ENCODE results near the gene CHEK2.
"Not testable (repeated sequence)": the region's sequence is repeated elsewhere in the genome, so short reads cannot be mapped to it uniquely, and the experiment has no call there.

CHEK2 gene

GRCh38 chr22:28693041-28693760 is 48.4 kb downstream of the CHEK2 start:
- DNase-seq (ENCODE audit: extremely low read depth in 1 of 2, low read depth in 1 of 2), result not testable (repeated sequence)

DNA sequence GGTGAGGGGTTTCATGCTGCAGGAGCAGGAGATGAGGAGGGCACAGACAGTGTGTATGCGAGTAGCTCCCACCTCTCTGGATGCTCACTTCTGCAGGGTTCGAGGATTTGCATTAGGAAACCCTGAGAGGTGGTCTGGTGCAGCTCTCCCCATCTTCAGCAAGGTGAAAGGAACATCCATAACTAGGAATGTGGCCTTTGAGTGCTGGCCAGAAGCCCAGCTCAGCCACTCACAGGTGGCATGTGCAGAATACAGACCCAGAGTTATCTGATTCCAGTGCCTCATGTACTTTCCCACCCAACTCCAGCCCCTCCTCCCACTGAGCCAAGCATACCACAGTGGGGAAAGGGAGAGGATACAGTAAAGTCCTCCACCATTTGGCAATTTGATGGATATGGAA is 51.8 kb downstream of the CHEK2 start:
- DNase-seq (ENCODE audit: extremely low read depth in 1 of 2, low read depth in 1 of 2), result not testable (repeated sequence)

DNA sequence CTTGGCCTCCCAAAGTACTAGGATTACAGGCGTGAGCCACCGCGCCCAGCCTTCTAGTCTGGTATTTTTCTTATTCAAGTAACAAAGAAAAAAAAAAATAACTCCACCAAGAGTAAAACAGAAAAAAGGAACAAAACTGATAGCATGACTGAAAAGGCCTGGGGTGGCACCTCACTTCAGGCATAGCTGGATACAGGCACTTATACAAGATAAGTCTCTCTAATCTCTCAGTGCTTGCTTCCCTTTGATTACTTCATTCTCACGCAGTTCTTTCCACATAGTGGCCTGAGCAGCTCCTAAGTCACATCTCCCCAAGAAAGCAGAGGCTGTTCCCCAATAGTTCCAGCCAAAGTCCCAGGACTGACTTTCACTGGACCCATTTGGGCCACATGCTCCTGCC is 58.7 kb downstream of the CHEK2 start:
- DNase-seq (ENCODE audit: extremely low read depth in 1 of 2, low read depth in 1 of 2), result not testable (repeated sequence)

- not testable (repeated sequence) for DNase-seq (ENCODE audit: extremely low read depth in 1 of 2, low read depth in 1 of 2)
Observed at GRCh38 chr22:28680813-28681490, 60.7 kb downstream of the CHEK2 start.

- DNase-seq (ENCODE audit: extremely low read depth in 1 of 2, low read depth in 1 of 2), result not testable (repeated sequence)
Observed at GRCh38 chr22:28679611-28680287, 61.9 kb downstream of the CHEK2 start, which contains the start of gene TTC28. TTC28 (minus strand) TSS chr22:28679840; CDS start chr22:28679723, 117 bp downstream.

GRCh38 chr22:28678778-28679610 is 62.6 kb downstream of the CHEK2 start:
- not testable (repeated sequence) for DNase-seq (ENCODE audit: extremely low read depth in 1 of 2, low read depth in 1 of 2)

DNA sequence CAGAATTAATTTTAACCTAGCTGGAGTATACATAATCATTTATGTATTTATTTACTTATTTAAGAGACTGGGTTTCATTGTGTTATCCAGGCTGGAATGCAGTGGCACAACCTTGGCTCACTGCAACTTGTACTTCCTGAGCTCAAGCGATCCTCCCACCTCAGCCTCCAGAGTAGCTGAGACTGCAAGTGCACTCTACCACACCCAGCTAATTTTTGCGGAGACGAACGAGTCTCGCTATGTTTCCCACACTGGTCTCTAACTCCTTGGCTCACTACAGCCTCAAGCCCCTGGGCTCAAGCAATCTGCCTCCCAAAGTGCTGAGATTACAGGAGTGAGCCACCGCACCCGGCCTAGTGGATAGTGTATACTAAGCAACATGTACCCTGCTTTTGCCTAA is 63.5 kb downstream of the CHEK2 start:
- not testable (repeated sequence) for DNase-seq (ENCODE audit: extremely low read depth in 1 of 2, low read depth in 1 of 2)

GRCh38 chr22:28674121-28674563 is 67.5 kb downstream of the CHEK2 start:
- DNase-seq (ENCODE audit: extremely low read depth in 1 of 2, low read depth in 1 of 2), result no peak

GRCh38 chr22:28670756-28671155 is 70.9 kb downstream of the CHEK2 start:
- no peak for DNase-seq (ENCODE audit: extremely low read depth in 1 of 2, low read depth in 1 of 2)

DNA sequence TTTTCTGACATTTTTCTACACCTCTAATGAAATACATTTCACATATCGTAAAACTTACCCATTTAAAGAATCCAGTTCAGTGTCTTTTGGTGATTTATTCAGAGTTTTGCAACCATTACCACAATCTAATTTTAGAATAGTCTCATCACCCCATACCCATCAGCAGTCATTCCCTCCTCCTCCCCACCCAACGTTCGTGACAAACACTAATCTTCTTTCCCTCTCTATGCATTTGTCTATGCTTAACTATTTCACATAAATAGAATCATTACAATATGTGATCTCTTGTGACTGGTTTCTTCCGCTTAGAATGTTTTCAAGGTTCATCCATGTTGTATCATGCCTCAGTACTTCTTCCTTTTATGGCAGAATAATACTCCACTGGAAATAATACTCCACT is 71.5 kb downstream of the CHEK2 start:
- no peak for DNase-seq (ENCODE audit: extremely low read depth in 1 of 2, low read depth in 1 of 2)

DNA sequence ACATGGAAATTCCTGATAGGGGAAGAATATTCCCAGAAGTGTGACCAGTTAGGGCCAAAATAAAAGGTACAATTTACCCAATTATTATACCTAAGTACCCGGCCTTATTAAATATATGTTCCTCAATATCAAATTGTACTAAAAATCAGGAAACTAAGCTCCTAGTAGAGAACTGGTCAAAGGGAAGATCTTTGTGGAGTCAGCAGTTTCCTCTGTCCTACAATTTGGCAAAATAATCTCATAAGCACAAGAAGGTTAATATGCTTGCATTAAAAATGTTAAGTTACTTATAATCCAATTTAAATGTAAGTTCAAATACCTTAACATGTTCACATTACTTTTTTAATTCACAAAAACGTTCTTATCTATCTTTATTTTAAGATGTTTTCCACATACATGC is 72.2 kb downstream of the CHEK2 start:
- DNase-seq (ENCODE audit: extremely low read depth in 1 of 2, low read depth in 1 of 2), result no peak

DNA sequence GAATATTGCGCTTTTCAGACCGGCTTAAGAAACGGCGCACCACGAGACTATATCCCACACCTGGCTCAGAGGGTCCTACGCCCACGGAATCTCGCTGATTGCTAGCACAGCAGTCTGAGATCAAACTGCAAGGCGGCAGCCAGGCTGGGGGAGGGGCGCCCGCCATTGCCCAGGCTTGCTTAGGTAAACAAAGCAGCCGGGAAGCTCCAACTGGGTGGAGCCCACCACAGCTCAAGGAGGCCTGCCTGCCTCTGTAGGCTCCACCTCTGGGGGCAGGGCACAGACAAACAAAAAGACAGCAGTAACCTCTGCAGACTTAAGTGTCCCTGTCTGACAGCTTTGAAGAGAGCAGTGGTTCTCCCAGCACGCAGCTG is 78.1 kb downstream of the CHEK2 start:
- not testable (repeated sequence) for DNase-seq (ENCODE audit: extremely low read depth in 1 of 2, low read depth in 1 of 2)

DNA sequence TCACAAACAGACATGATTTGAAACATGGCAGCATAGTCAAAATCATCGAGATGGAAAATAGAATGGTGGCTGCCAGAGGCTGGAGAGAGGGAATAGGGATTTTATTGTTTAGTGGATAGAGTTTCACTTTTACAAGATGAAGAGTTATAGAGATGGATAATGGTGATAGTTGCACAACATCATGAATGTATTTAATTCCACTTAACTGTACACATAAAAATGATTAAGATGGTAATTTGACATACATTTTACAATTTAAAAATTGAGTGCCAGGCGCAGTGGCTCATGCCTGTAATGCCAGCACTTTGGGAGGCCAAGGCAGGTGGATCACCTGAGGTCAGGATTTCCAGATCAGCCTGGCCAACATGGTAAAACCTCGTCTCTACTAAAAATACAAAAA is 83.2 kb downstream of the CHEK2 start:
- DNase-seq (ENCODE audit: extremely low read depth in 1 of 2, low read depth in 1 of 2), result no peak

- DNase-seq (ENCODE audit: extremely low read depth in 1 of 2, low read depth in 1 of 2), result no peak
Observed at GRCh38 chr22:28656181-28656580, 85.4 kb downstream of the CHEK2 start.

- no peak for DNase-seq (ENCODE audit: extremely low read depth in 1 of 2, low read depth in 1 of 2)
Observed at GRCh38 chr22:28650463-28650862, 91.2 kb downstream of the CHEK2 start.

DNA sequence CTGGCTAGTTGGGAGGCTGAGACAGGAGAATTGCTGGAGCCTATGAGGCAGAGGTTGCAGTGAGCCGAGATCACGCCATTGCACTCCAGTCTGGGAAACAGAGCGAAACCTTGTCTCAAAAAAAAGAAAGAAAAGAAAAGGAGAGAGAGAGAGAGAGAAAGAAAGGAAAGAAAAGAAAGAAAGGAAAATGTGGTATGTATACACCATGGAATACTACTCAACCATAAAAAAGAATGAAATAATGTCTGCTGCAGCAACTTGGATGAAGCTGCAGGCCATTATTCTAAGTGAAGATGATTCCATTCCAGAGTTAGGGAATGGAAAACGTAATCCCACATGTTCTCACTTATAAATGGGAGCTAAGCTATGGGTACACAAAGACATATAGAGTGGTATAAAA is 92.8 kb downstream of the CHEK2 start:
- DNase-seq (ENCODE audit: extremely low read depth in 1 of 2, low read depth in 1 of 2), result no peak

DNA sequence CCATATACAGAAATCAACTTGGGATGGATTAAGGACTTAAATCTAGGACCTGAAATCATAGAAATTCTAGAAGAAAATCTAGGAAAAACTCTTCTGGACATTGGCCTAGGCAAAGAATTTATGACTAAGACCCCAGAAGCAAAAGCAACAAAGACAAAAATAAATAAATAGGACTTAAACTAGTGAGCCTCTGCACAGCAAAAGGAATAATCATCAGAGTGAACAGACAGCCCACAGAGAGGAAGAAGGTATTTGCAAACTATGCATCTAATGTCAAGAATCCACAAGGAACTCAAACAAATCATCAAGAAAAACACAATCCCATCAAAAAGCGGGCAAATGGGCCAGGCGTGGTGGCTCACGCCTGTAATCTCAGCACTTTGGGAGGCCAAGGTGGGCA is 94.4 kb downstream of the CHEK2 start:
- no peak for DNase-seq (ENCODE audit: extremely low read depth in 1 of 2, low read depth in 1 of 2)

DNA sequence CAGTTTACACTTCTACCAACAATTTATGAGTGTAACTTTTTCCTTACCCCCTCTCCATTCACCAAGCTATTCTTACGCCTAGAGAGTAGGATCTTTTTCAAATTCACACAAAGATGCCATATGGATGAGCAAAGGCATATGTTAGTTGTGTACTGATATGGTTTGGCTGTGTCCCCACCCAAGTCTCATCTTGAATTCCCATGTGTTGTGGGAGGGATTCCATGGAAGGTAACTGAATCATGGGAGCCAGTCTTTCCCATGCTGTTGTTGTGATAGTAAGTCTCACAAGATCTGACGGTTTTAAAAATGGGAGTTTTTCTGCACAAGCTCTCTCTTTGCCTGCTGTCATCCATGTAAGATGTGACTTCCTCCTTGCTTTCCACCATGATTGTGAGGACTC is 102.3 kb downstream of the CHEK2 start:
- DNase-seq (ENCODE audit: extremely low read depth in 1 of 2, low read depth in 1 of 2), result no peak
